ENCODE results near the gene C16orf87. TPM values are rescaled to one million over a fixed set of nuclear protein-coding genes. Genes with fewer than 3 reads are reported as not detected.
A peak's percentile ranks its signal among the peaks of the same experiment; 100 is the strongest.

Gene C16orf87
- total and polyA plus RNA-seq, 11 donors: 5.1 to 15.8 (median 13.6) TPM

DNA sequence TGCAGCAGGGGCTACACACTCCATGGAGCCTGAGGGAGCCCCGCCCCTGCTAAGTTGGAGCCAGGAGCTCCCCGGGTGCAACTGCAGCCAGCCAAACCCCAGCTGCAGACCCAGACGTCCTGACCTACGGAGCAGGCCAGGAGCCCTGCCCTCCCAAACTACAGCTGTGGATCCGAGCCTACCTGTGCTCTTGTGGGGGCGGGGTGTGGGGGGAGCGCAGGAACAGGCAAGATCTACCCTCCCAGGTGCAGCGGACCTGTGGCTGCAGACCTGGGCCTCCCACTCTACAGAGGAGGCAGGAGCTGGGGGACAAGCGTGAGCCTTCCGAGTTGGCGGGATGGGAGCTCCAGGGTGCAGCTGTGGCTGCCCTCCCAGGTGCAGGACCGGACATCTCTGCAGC is 53.2 kb downstream of the C16orf87 start:
- no peaks in the 10 kb centered on the region for H3K9me3 ChIP-seq
- H3K4me3 ChIP-seq: no peak overlapping the region
- intact Hi-C loops (cut with DNase I): no loop called here
- ATAC-seq (peak in 1 of 4 donors; percentile 18), DNase-seq (no peak)
- no peak for TF ChIP-seq POLR2A (IDR thresholded peaks at IDR 0.05)
- TF ChIP-seq, protein P1, sequence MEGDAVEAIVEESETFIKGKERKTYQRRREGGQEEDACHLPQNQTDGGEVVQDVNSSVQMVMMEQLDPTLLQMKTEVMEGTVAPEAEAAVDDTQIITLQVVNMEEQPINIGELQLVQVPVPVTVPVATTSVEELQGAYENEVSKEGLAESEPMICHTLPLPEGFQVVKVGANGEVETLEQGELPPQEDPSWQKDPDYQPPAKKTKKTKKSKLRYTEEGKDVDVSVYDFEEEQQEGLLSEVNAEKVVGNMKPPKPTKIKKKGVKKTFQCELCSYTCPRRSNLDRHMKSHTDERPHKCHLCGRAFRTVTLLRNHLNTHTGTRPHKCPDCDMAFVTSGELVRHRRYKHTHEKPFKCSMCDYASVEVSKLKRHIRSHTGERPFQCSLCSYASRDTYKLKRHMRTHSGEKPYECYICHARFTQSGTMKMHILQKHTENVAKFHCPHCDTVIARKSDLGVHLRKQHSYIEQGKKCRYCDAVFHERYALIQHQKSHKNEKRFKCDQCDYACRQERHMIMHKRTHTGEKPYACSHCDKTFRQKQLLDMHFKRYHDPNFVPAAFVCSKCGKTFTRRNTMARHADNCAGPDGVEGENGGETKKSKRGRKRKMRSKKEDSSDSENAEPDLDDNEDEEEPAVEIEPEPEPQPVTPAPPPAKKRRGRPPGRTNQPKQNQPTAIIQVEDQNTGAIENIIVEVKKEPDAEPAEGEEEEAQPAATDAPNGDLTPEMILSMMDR (IDR thresholded peaks at IDR 0.05): no peak
- H3K27me3 ChIP-seq: no peaks in the 10 kb centered on the region
- 85 to 100% (median 93%) methylated on average over 2 to 12 of the region's 12 CpGs for WGBS, 4 donors
- no peak overlapping the region for H3K27ac ChIP-seq
- no peaks in the 10 kb centered on the region for H3K36me3 ChIP-seq
- H3K4me1 ChIP-seq: peaks cover 0 to 2% (median 0%) of the 10 kb centered on the region in 12 donors

DNA sequence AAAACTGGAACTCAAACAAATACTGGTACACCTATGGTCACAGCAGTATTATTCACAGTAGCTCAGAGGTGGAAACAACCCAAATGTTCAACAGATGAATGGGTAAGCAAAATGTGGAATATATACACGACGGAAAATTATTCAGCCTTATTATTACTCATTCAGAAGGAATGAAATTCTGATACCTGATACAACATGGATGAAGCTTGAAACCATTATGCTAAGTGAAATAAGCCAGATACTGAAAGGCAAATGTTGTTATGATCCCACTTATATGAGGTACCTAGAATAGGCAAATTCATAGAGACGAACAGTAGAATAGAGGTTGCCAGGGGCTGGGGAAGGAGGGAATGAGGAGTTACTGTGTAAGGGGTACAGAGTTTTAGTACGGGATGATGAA is 55.8 kb downstream of the C16orf87 start:
- DNase-seq (no peak), ATAC-seq (no peak)

DNA sequence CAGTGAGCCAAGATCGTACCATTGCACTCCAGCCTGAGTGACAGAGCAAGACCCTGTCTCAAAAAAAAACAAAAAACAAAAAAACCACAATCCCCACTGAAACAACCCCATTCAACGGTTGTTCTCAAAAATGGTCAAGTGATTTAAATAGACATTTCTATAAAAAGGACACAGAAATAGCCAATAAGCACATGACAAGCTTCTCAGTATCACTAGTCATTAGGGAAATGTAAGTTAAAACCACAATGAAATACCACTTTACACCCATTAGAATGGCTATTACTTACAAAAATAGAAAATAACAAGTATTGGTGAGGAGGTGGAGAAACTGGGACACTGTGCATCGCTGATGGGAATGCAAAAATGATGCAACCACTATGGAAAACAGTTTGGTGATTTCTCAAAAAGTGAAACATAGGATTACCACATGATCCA is 56.2 kb downstream of the C16orf87 start:
- Histone ChIP-seq H3K4me1 (peaks cover 0 to 10% (median 0%) of the 10 kb centered on the region in 12 donors), H3K4me3 (no peak overlapping the region), H3K36me3 (no peaks in the 10 kb centered on the region), H3K27me3 (no peaks in the 10 kb centered on the region), H3K9me3 (no peaks in the 10 kb centered on the region), H3K27ac (no peak overlapping the region)
- TF ChIP-seq, protein P1 (IDR thresholded peaks at IDR 0.05): no peak
- TF ChIP-seq POLR2A (IDR thresholded peaks at IDR 0.05): no peak
- WGBS, 4 donors: 81 to 86% (median 84%) methylated on average over 3 of the region's 3 CpGs
- no peak for ATAC-seq
- DNase-seq: no peak
- intact Hi-C loops (cut with DNase I): no loop called here

More for the DNA sequence above, 55.8 kb downstream of the C16orf87 start:
- WGBS, 4 donors: 89 to 94% (median 93%) methylated on average over 4 of the region's 4 CpGs
- TF ChIP-seq, protein P1 (IDR thresholded peaks at IDR 0.05): no peak
- no peak for TF ChIP-seq POLR2A (IDR thresholded peaks at IDR 0.05)
- Histone ChIP-seq H3K27ac (no peak overlapping the region), H3K36me3 (no peaks in the 10 kb centered on the region), H3K27me3 (no peaks in the 10 kb centered on the region), H3K9me3 (no peaks in the 10 kb centered on the region), H3K4me3 (no peak overlapping the region), H3K4me1 (peaks cover 0 to 10% (median 0%) of the 10 kb centered on the region in 12 donors)
- intact Hi-C loops (cut with DNase I): no loop called here

DNA sequence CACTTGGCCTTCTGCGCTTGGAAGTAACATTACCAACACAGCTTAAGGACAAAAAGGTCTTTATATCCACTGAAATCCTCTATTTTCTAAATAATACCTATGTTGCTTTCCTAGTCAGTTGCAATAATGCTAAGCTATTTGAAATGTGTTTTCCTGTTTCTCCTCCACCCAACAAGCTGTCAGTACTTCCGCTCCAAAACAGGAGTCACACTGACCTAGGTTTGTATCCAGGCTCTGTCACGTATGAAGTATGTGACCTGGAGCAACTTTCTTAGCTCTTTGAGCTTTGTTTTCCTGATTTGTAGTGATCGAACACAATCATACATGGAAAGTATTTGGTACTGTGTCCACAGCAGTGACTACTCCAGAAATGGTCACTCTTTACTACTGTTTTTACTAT is 58.5 kb downstream of the C16orf87 start:
- 53 to 61% (median 59%) methylated on average over 4 of the region's 4 CpGs for WGBS, 4 donors
- Histone ChIP-seq H3K27me3 (no peaks in the 10 kb centered on the region), H3K9me3 (no peaks in the 10 kb centered on the region), H3K4me3 (no peak overlapping the region), H3K27ac (no peak overlapping the region), H3K36me3 (no peaks in the 10 kb centered on the region), H3K4me1 (peaks cover 0 to 10% (median 0%) of the 10 kb centered on the region in 12 donors)
- no peak for TF ChIP-seq POLR2A (IDR thresholded peaks at IDR 0.05)
- TF ChIP-seq, protein P1 (IDR thresholded peaks at IDR 0.05): no peak
- ATAC-seq (peak in 1 of 4 donors; percentile 32), DNase-seq (no peak)
- intact Hi-C loops (cut with DNase I): no loop called here

Data from heart left ventricle (tissue), 16 donors.